ENCODE results near the gene LIPG. TPM values are rescaled to one million over a fixed set of nuclear protein-coding genes. Genes with fewer than 3 reads are reported as not detected.

Gene LIPG
- total RNA-seq, 1 experiment from 2014 or later = 6.1 TPM

GRCh38 chr18:49646873-49647272 lies 85.0 kb downstream of the LIPG start:
- Histone ChIP-seq H3K14ac (ENCODE audit: insufficient read depth, low read length) (no peak overlapping the region), H3K18ac (ENCODE audit: insufficient read length, low read depth, low read length) (no peak overlapping the region), H3K27me3 (ENCODE audit: insufficient read depth, low read length) (no peaks in the 10 kb centered on the region), H3K9me3 (ENCODE audit: control insufficient read depth, low read depth, low read length) (no peaks in the 10 kb centered on the region), H3K23me2 (ENCODE audit: insufficient read length, low read depth, low read length, poor library complexity, severe bottlenecking) (no peaks in the 10 kb centered on the region), H3K27ac (ENCODE audit: insufficient read length, low read depth, low read length) (no peak overlapping the region), H2BK20ac (ENCODE audit: low read depth, low read length, poor library complexity, severe bottlenecking) (no peak overlapping the region), H4K8ac (replicated peaks; ENCODE audit: insufficient read length, low read depth, low read length) (no peak overlapping the region), H3K56ac (ENCODE audit: insufficient read length, low read depth, low read length) (no peak overlapping the region), H3K4me1 (ENCODE audit: insufficient read depth, low read length) (no peaks in the 10 kb centered on the region), H4K20me1 (ENCODE audit: control insufficient read depth, insufficient read depth, insufficient read length) (no peaks in the 10 kb centered on the region), H2BK120ac (ENCODE audit: low read depth, low read length, poor library complexity, severe bottlenecking) (no peak overlapping the region), H3K4me2 (ENCODE audit: insufficient read depth, insufficient read length, low read length) (no peak overlapping the region), H2AFZ (ENCODE audit: low read length) (no peak overlapping the region), H3K4ac (ENCODE audit: low read depth, low read length) (no peak overlapping the region), H3K79me1 (ENCODE audit: insufficient read depth, low read depth, low read length, poor library complexity, severe bottlenecking) (no peaks in the 10 kb centered on the region), H3T11ph (ENCODE audit: low read length) (no peak overlapping the region), H4K91ac (ENCODE audit: insufficient read length, low read depth, low read length) (no peak overlapping the region), H3K79me2 (ENCODE audit: insufficient read depth, low read length) (no peaks in the 10 kb centered on the region), H2BK5ac (ENCODE audit: insufficient read length, low read length) (no peak overlapping the region), H2BK12ac (ENCODE audit: insufficient read length, low read depth, low read length) (no peak overlapping the region), H2AK5ac (ENCODE audit: insufficient read length, low read length) (no peak overlapping the region), H3K9ac (ENCODE audit: extremely low read depth, insufficient read length, low read length) (no peak overlapping the region), H2BK15ac (ENCODE audit: low read depth, low read length) (no peak overlapping the region), H4K5ac (ENCODE audit: insufficient read length, low read depth, low read length) (no peak overlapping the region), H3K23ac (ENCODE audit: insufficient read length, low read depth, low read length) (no peak overlapping the region)
- no peaks in the 10 kb centered on the region for H3K36me3 Mint-ChIP-seq (ENCODE audit: insufficient read depth in 1 of 3, low read depth in 3 of 3)
- H3K9me3 Mint-ChIP-seq = no peaks in the 10 kb centered on the region
- H3K27me3 Mint-ChIP-seq (ENCODE audit: low read depth) = no peaks in the 10 kb centered on the region; the same call in 1 of the 2 replicates
- TF ChIP-seq, protein P1, sequence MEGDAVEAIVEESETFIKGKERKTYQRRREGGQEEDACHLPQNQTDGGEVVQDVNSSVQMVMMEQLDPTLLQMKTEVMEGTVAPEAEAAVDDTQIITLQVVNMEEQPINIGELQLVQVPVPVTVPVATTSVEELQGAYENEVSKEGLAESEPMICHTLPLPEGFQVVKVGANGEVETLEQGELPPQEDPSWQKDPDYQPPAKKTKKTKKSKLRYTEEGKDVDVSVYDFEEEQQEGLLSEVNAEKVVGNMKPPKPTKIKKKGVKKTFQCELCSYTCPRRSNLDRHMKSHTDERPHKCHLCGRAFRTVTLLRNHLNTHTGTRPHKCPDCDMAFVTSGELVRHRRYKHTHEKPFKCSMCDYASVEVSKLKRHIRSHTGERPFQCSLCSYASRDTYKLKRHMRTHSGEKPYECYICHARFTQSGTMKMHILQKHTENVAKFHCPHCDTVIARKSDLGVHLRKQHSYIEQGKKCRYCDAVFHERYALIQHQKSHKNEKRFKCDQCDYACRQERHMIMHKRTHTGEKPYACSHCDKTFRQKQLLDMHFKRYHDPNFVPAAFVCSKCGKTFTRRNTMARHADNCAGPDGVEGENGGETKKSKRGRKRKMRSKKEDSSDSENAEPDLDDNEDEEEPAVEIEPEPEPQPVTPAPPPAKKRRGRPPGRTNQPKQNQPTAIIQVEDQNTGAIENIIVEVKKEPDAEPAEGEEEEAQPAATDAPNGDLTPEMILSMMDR (conservative IDR thresholded peaks at IDR 0.05) = no peak
- no peak overlapping the region for H3K4me3 Mint-ChIP-seq
- no peak for DNase-seq
- no CpG with 5 or more reads among the region's 3 CpGs for WGBS (ENCODE audit: extremely low coverage, insufficient read length, low lambda C conversion rate)
- H3K27ac Mint-ChIP-seq = no peak overlapping the region
- H3K4me1 Mint-ChIP-seq = peaks cover 3 to 10% of the 10 kb centered on the region in 2 experiments
